Activated CD8-positive, alpha-beta T cell treated with anti-CD3 and anti-CD28 coated beads for 36 hours (primary cell): Measurements from ENCODE around the gene NOL6. TPM values are rescaled to one million over a fixed set of nuclear protein-coding genes. Genes with fewer than 3 reads are reported as not detected.

Experiments
- ATAC-seq: fragments of 200-7000 bp; cut with Tn5 transposase; one replicate; pipeline ENCODE4 v1.10.0; 2021; ENCODE audit warnings: mild to moderate bottlenecking, moderate library complexity
- CTCF ChIA-PET: fragments of 350-600 bp; sonication (Branson Sonifier 250); formaldehyde crosslinking; loops from one replicate; lab custom pipeline; 2021; ENCODE audit warnings: antibody characterized with exemption; lab: Charles Lee
- POLR2A ChIA-PET: fragments of 350-600 bp; sonication (Branson Sonifier 250); formaldehyde crosslinking; loops from one replicate; lab custom pipeline; 2021; ENCODE audit warnings: antibody characterized with exemption; lab: Charles Lee
- DNase-seq: peaks from one replicate; pipeline ENCODE4 v3.0.0-alpha.2; 2020
- H3K27ac Mint-ChIP-seq: one replicate; pipeline ENCODE4 v1.8.0; 2021; ENCODE audit warnings: mild to moderate bottlenecking, mixed read lengths
- H3K27me3 Mint-ChIP-seq: one replicate; pipeline ENCODE4 v1.8.0; 2021; ENCODE audit warnings: mixed read lengths
- H3K36me3 Mint-ChIP-seq: one replicate; pipeline ENCODE4 v1.8.0; 2021; ENCODE audit warnings: low read depth, mixed read lengths
- H3K4me1 Mint-ChIP-seq: one replicate; pipeline ENCODE4 v1.8.0; 2021; ENCODE audit warnings: low read depth, mixed read lengths
- H3K4me3 Mint-ChIP-seq: one replicate; pipeline ENCODE4 v1.8.0; 2021; ENCODE audit warnings: mild to moderate bottlenecking, moderate library complexity, mixed read lengths
- H3K9me3 Mint-ChIP-seq: one replicate; pipeline ENCODE4 v1.8.0; 2021; ENCODE audit warnings: mixed read lengths
- CTCF ChIP-seq: fragments of 200-600 bp; IDR thresholded peaks from one replicate; pipeline ENCODE4 v1.8.0; 2022; ENCODE audit warnings: antibody characterized with exemption, mild to moderate bottlenecking
- intact Hi-C: fragments of 100-400 bp; cut with micrococcal nuclease; formaldehyde crosslinking; loops from one replicate; pipeline ENCODE4 v1.10.0; 2022
- total RNA-seq, 2 experiments: library from RNA; stranded (reverse); gene quantifications; one replicate each; pipeline ENCODE4 v1.2.3, GENCODE V29; 2021

The NOL6 gene
- total RNA-seq, 2 experiments from 2014 or later: 45.5 to 45.9 TPM

- POLR2A ChIA-PET: interaction anchor here (1.3 to 1.5 kb wide), 3 partner anchors 9 to 12 kb away, joined by 3 to 4 read pairs (median 4); no protein-coding TSS in a partner anchor
- CTCF ChIA-PET: interaction anchor here (0.7 to 2.9 kb wide), 7 partner anchors 18 to 59 kb away, joined by 3 to 11 read pairs (median 7); no protein-coding TSS in a partner anchor
- H3K27ac Mint-ChIP-seq: no peak overlapping the region
Measured at GRCh38 chr9:33434317-33435105, 39.2 kb downstream of the NOL6 start.

GRCh38 chr9:33433871-33434270 is 39.9 kb downstream of the NOL6 start:
- no peaks in the 10 kb centered on the region for H3K36me3 Mint-ChIP-seq
- intact Hi-C loops: no loop called here
- ATAC-seq (no peak), DNase-seq (no peak)
- peaks cover 3% of the 10 kb centered on the region for H3K4me1 Mint-ChIP-seq
- CTCF ChIA-PET: interaction anchor here (0.9 to 2.9 kb wide), 6 partner anchors 18 to 190 kb away, joined by 3 to 11 read pairs (median 6); no protein-coding TSS in a partner anchor
- POLR2A ChIA-PET: interaction anchor here (1.3 to 1.5 kb wide), 2 partner anchors 9 to 13 kb away, joined by 3 to 4 read pairs; no protein-coding TSS in a partner anchor
- no peaks in the 10 kb centered on the region for H3K9me3 Mint-ChIP-seq
- no peak overlapping the region for H3K27ac Mint-ChIP-seq
- no peak for TF ChIP-seq CTCF
- no peaks in the 10 kb centered on the region for H3K27me3 Mint-ChIP-seq
- no peak overlapping the region for H3K4me3 Mint-ChIP-seq

More at GRCh38 chr9:33434317-33435105, 39.2 kb downstream of the NOL6 start:
- no peak for DNase-seq
- ATAC-seq: no peak
- H3K9me3 Mint-ChIP-seq: no peaks in the 10 kb centered on the region
- H3K4me1 Mint-ChIP-seq: peaks cover 3% of the 10 kb centered on the region
- no peaks in the 10 kb centered on the region for H3K36me3 Mint-ChIP-seq
- no peak overlapping the region for H3K4me3 Mint-ChIP-seq
- H3K27me3 Mint-ChIP-seq: no peaks in the 10 kb centered on the region
- intact Hi-C loops: no loop called here
- no peak for TF ChIP-seq CTCF

GRCh38 chr9:33431420-33431819 is 42.3 kb downstream of the NOL6 start:
- intact Hi-C loops: no loop called here
- H3K27ac Mint-ChIP-seq: no peak overlapping the region
- CTCF ChIA-PET: interaction anchor here (1.6 to 4.1 kb wide), 3 partner anchors 16 to 36 kb away, joined by 7 to 22 read pairs (median 8); no protein-coding TSS in a partner anchor

GRCh38 chr9:33430942-33431341 is 42.8 kb downstream of the NOL6 start:
- intact Hi-C loops: no loop called here
- ChIA-PET POLR2A (interaction anchor here (0.6 kb wide), 1 partner anchor 367 kb away, joined by 3 read pairs; no protein-coding TSS in a partner anchor), CTCF (interaction anchor here (1.6 to 4.1 kb wide), 3 partner anchors 15 to 36 kb away, joined by 7 to 22 read pairs (median 8); no protein-coding TSS in a partner anchor)
- no peaks in the 10 kb centered on the region for H3K36me3 Mint-ChIP-seq
- TF ChIP-seq CTCF: no peak
- ATAC-seq (peak; percentile 26), DNase-seq (no peak)
- H3K4me1 Mint-ChIP-seq: peaks cover 3% of the 10 kb centered on the region
- H3K4me3 Mint-ChIP-seq: no peak overlapping the region
- H3K27me3 Mint-ChIP-seq: no peaks in the 10 kb centered on the region
- H3K9me3 Mint-ChIP-seq: no peaks in the 10 kb centered on the region
- no peak overlapping the region for H3K27ac Mint-ChIP-seq

More at GRCh38 chr9:33431420-33431819, 42.3 kb downstream of the NOL6 start:
- no peaks in the 10 kb centered on the region for H3K36me3 Mint-ChIP-seq
- ATAC-seq (no peak), DNase-seq (no peak)
- H3K27me3 Mint-ChIP-seq: no peaks in the 10 kb centered on the region
- no peak overlapping the region for H3K4me3 Mint-ChIP-seq
- H3K9me3 Mint-ChIP-seq: no peaks in the 10 kb centered on the region
- POLR2A ChIA-PET: interaction anchor here (0.6 kb wide), 1 partner anchor 368 kb away, joined by 3 read pairs; no protein-coding TSS in a partner anchor
- H3K4me1 Mint-ChIP-seq: peaks cover 3% of the 10 kb centered on the region
- no peak for TF ChIP-seq CTCF
